Neural cell (in vitro differentiated cells): ENCODE measurements around the gene ARHGAP10.
"Not testable (repeated sequence)": the region's sequence is repeated elsewhere in the genome, so short reads cannot be mapped to it uniquely, and the experiment has no call there.

Experiments used
- EP300 ChIP-seq: fragments of 450-650 bp; conservative IDR thresholded peaks from 2 replicates; pipeline ENCODE4 v1.6.1; 2014; ENCODE audit warnings: antibody characterized with exemption, mild to moderate bottlenecking, moderate library complexity; ENCODE audit not compliant: poor library complexity, severe bottlenecking
- EZH2 ChIP-seq: fragments of 200-600, 300-800 bp; shearing (Covaris generic), sonication (generic); IDR thresholded peaks from 2 replicates; pipeline ENCODE4 v1.6.1; 2014; ENCODE audit warnings: antibody characterized with exemption, low read length, borderline replicate concordance, mild to moderate bottlenecking; ENCODE audit not compliant: insufficient read depth, poor library complexity, severe bottlenecking
- POLR2AphosphoS5 ChIP-seq: IDR thresholded peaks from 2 replicates; pipeline ENCODE4 v1.6.1; 2012
- RAD21 ChIP-seq: fragments of 450-650 bp; conservative IDR thresholded peaks from 2 replicates; pipeline ENCODE4 v1.6.1; 2014; ENCODE audit warnings: antibody characterized with exemption, mild to moderate bottlenecking, moderate library complexity
- SMC3 ChIP-seq: fragments of 450-650 bp; conservative IDR thresholded peaks from 2 replicates; pipeline ENCODE4 v1.6.1; 2014; ENCODE audit warnings: antibody characterized with exemption, mild to moderate bottlenecking, moderate library complexity; ENCODE audit not compliant: poor library complexity
- TAF1 ChIP-seq: IDR thresholded peaks from 2 replicates; pipeline ENCODE4 v1.6.1; 2012; ENCODE audit warnings: low read depth
- TF ChIP-seq, protein P1 (sequence below): fragments of 450-650 bp; IDR thresholded peaks from 2 replicates; pipeline ENCODE4 v1.5.1; 2014; ENCODE audit warnings: antibody characterized with exemption, mild to moderate bottlenecking, moderate library complexity; ENCODE audit not compliant: poor library complexity, severe bottlenecking
- TF ChIP-seq, protein P2 (sequence below): IDR thresholded peaks from 2 replicates; pipeline ENCODE4 v1.6.1; 2012; ENCODE audit warnings: borderline replicate concordance

DNA sequence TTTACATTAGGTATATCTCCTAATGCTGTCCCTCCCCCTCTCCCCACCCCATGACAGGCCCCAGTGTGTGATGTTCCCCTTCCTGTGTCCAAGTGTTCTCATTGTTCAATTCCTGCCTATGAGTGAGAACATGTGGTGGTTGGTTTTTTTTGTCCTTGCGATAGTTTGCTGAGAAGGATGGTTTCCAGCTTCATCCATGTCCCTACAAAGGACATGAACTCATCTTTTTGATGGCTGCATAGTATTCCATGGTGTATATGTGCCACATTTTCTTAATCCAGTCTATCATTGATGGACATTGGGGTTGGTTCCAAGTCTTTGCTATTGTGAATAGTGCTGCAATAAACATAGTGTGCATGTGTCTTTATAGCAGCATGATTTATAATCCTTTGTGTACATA lies 268.1 kb downstream of the ARHGAP10 start:
- TF ChIP-seq, protein P1, sequence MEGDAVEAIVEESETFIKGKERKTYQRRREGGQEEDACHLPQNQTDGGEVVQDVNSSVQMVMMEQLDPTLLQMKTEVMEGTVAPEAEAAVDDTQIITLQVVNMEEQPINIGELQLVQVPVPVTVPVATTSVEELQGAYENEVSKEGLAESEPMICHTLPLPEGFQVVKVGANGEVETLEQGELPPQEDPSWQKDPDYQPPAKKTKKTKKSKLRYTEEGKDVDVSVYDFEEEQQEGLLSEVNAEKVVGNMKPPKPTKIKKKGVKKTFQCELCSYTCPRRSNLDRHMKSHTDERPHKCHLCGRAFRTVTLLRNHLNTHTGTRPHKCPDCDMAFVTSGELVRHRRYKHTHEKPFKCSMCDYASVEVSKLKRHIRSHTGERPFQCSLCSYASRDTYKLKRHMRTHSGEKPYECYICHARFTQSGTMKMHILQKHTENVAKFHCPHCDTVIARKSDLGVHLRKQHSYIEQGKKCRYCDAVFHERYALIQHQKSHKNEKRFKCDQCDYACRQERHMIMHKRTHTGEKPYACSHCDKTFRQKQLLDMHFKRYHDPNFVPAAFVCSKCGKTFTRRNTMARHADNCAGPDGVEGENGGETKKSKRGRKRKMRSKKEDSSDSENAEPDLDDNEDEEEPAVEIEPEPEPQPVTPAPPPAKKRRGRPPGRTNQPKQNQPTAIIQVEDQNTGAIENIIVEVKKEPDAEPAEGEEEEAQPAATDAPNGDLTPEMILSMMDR: not testable (repeated sequence)
- TF ChIP-seq, protein P2, sequence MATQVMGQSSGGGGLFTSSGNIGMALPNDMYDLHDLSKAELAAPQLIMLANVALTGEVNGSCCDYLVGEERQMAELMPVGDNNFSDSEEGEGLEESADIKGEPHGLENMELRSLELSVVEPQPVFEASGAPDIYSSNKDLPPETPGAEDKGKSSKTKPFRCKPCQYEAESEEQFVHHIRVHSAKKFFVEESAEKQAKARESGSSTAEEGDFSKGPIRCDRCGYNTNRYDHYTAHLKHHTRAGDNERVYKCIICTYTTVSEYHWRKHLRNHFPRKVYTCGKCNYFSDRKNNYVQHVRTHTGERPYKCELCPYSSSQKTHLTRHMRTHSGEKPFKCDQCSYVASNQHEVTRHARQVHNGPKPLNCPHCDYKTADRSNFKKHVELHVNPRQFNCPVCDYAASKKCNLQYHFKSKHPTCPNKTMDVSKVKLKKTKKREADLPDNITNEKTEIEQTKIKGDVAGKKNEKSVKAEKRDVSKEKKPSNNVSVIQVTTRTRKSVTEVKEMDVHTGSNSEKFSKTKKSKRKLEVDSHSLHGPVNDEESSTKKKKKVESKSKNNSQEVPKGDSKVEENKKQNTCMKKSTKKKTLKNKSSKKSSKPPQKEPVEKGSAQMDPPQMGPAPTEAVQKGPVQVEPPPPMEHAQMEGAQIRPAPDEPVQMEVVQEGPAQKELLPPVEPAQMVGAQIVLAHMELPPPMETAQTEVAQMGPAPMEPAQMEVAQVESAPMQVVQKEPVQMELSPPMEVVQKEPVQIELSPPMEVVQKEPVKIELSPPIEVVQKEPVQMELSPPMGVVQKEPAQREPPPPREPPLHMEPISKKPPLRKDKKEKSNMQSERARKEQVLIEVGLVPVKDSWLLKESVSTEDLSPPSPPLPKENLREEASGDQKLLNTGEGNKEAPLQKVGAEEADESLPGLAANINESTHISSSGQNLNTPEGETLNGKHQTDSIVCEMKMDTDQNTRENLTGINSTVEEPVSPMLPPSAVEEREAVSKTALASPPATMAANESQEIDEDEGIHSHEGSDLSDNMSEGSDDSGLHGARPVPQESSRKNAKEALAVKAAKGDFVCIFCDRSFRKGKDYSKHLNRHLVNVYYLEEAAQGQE: not testable (repeated sequence)
- TF ChIP-seq RAD21, EZH2, POLR2AphosphoS5, EP300, TAF1, SMC3: not testable (repeated sequence)
